RKO (cell line): ENCODE data around the gene FBXL14.
"Not testable (repeated sequence)": the region's sequence is repeated elsewhere in the genome, so short reads cannot be mapped to it uniquely, and the experiment has no call there.

Experiments
- DNase-seq: peaks from one replicate; pipeline ENCODE4 v3.0.0-alpha.2; 2016; ENCODE audit warnings: low spot score

Gene FBXL14

DNA sequence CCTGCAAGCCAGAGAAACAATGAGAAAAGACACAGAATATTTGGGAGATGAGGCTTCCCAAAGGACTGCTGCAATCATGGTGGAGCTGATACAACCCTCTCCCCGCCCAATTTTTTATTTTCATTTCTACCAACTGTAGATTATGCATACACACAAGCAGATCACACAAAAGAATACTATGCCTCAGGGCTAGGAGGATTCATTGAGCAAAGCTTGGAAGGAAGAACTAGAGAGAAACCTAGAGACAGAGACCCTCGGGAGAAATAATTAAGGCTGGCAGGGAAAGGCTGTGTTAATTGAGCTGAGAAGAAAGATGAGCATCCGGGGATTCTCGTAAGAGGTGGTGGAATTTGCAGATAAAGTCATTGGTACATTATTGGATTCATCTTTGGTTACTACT is 24.8 kb upstream of the FBXL14 start:
- no peak for DNase-seq

DNA sequence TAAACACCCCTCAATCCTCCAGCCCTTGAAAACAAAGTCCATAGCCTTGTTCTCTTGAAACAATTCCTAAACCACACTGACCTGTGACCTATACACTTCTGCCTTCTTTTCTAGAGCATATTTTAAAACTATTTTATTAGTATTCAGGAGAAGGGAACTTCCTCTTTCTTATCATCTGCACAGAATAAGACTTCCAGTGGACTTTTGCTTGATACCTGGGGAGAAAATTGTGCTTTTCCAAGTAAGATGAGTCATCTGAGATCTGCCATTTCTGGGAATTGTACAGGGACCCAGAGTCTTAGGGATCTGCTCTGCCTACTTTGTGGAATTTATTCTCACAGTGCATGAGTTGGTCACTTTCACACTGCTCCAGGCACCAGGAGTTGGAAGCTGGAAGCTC is 24.1 kb upstream of the FBXL14 start:
- DNase-seq = no peak

DNA sequence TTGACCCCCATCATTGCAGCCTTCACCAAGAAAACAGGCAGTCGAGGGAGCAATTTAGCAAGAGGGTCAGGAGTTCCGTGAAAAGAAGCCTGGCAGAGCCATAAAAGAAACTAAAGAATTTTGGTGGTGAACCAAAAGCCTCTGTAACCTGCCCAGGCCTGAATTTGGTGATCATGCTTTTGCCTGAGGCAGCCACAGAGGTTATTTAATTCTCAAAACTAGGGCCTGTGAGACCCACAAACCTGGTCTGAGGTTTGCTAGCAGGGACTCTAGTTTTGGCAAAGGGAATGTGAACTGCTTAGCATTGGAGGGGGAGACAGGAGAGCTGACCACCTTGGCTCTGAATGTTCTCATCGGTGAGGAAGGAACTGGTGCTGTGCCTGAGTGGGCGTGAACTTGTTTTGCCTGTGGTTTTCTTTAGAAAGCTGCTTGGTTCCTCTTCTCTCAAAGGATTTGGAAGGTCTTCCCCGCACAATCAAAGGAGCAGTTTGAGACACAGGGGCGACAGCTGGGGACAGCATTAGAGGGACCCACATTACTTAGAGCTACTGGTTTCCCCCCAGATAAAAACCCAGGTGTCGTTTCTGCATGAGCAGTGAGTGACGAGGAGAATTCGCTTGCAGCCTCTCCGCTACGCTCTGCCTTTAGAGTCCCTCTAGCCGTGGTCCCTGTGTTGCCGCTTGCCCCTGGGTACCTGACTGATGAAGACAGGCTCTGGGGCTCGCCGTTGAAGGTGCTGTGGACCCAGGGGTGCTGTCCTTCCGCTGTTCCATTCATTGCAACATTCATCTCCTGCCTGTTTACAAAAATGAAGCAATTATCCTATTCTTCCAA is 22.1 kb upstream of the FBXL14 start:
- no peak for DNase-seq

DNA sequence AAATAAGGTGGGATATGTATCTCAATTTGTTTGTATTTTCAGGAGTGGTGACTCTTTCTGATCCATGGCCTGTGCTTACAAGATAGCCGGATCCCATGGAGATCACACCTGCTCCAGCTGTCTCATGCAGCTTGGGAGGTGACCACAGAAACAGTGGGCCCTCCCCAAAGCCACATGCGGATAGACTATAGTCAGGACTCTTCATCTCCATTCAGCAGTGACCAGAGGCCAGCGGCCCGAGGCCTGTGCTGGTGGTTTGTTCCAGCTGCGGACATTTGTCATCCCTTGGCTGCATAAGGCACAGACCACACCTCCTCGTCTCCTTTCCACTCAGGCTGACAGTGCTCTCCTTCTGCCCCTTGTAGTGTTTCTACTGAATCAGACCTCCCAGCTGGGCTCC is 20.0 kb upstream of the FBXL14 start:
- no peak for DNase-seq

DNA sequence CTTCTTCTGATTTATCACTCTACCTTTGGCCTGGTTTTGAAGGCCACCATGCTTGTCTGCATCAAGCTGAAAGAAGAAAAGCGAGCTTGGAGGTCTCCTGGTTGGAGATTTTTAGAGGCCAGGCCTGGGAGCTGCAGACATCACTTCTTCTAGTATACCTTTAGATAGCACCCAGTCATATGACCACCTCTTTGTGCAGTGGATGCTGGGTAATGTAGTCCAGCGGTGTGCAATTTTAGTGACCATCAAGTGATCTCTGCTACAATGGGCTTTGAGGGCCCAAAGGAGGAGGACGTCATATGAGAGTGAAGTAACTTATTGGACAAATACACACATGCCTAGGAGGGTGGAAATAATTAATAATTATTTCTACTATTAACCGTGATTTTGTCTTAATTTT is 19.5 kb upstream of the FBXL14 start:
- no peak for DNase-seq

DNA sequence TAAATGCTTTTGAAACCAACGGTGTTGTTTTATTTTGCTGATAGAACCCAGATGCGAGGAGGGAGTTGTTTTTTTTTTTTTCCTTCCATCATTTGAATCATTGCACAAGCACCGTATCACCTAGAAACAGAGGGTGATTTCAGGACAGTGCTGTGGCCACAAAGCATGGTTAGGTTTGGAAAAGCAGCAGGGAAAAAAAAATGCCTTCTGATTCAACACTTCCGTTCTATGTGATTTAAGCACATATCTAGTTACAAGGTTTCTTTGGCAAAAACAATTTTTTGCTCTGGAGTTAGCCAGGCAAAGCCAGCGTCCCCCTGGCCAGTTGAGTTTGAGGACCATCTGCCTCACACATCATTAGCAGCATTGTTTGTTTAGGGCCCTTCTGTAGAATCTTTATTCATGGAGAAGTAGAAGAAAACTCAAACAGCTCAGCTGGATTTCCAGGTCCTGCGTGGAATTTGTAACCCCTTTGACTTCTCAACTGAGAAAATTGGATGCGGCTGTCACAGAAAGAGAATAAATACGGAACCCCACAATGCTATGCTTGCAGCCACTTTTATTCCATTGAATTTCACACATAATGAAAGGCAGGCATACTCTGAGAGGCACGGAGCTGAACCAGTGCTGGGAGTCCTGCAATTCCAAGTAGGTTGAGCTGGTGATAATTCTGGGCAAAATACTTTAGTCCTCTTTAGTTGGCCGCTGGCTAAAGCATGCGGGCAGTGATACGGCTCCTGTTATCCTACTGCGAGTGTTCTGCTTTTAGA is 17.6 kb upstream of the FBXL14 start:
- DNase-seq = no peak

DNA sequence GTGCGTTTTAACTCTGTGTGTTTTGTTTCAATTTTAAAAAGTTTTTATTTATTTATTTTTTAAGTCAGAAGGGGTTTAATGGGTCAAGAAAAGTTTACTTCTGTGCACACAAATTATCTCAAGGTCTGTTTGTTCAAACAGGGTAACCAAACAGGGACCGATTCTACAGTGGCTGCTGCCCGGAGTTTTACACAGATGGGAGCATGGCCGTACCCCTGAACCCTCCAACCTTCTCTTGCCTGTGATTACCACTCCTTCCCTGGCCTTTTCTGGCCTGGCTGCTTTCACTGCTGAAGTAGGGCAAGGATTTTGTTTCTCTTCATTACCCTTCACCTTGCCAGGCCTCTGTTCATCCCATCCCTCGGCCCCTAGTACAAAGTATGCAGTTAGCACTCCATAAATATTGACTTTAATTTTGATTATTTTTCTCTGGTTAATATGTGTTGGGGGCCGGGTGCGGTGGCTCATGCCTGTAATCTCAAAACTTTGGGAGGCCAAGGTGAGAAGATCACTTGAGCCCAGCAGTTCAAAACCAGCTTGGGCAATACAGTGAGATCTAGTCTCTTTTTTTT is 15.8 kb upstream of the FBXL14 start:
- DNase-seq = no peak

DNA sequence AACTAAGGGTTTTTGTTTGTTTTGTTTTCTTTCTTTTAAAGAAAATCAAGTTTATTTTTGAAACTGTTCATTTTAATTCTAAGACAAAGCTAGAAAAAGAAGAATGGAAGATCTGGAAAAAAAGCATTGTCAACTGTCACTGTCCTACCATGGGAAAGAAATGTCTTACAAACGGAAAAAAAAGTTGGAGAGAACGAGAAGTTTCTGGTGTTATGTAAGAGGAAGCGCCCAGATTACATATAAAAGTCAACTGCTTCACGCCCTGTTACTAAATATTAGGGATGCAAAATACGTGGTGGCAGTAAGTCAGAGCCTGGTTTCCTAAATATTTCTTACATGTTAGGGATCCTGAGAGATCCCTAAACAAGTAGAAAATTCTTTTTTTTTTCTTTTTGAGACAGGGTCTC is 14.3 kb upstream of the FBXL14 start:
- DNase-seq = no peak

DNA sequence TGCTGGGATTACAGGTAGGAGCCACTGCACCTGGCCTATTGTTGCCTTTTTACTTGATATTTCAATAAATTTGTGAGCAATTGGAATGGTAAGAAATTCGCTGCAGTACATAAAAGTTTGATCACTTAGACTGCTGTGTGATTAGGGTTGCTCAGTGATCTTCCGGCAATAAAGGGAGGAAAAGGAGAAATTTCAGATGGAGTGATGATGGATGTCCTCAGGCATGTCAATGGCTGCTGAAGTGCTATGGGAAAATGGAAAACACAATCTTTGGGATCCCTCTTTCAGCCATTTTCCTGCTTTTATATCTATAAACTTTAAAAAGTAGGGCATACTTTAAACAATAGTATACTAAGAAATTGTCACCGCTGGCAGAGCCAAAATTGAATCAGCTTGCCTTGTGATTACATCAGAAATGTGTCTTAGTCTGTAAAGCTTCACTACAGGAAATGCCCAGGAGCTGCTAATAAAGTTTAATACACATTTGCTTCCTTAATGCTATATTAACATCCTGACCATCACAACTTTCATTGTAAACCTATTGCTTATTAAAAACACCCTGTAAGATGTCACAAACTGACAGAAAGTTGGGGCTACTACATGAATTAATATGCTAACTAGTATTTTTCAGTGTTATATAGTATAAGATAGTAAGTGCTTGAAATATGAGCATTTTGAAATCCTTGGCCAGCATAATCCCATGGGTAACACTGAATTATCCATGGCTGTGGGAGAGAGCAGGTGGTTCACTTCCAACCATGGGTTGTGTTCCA is 13.7 kb upstream of the FBXL14 start:
- peak; percentile 49 for DNase-seq

DNA sequence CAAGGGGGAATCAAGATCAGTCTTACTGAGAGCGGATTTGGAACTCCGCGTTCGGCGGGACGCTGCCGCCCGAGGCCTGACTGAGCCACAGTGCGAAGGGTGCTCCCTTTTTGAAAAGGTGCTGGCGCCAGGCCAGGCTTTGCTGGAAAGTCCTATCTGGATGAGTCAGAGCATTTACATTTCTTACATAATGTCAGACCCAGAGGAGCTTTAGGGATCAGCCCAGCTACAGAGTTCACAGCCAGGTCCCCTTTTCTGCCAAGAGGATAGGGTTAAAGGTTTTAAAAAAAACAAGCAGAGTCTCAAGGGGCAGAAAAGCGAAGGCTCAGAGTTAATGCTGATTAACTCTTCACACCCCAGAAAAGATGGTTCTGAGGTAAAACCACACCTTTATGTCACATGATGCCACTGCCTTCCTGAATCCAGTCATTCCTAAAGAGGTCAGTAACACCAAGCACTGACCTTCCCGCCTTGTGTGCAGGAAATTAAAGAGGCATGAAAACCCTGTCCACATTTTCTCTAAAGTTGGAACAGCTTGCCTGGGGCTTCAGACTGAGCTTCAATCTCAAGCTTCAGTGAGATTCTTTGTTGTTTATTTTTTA is 11.7 kb upstream of the FBXL14 start:
- peak; percentile 89 for DNase-seq

DNA sequence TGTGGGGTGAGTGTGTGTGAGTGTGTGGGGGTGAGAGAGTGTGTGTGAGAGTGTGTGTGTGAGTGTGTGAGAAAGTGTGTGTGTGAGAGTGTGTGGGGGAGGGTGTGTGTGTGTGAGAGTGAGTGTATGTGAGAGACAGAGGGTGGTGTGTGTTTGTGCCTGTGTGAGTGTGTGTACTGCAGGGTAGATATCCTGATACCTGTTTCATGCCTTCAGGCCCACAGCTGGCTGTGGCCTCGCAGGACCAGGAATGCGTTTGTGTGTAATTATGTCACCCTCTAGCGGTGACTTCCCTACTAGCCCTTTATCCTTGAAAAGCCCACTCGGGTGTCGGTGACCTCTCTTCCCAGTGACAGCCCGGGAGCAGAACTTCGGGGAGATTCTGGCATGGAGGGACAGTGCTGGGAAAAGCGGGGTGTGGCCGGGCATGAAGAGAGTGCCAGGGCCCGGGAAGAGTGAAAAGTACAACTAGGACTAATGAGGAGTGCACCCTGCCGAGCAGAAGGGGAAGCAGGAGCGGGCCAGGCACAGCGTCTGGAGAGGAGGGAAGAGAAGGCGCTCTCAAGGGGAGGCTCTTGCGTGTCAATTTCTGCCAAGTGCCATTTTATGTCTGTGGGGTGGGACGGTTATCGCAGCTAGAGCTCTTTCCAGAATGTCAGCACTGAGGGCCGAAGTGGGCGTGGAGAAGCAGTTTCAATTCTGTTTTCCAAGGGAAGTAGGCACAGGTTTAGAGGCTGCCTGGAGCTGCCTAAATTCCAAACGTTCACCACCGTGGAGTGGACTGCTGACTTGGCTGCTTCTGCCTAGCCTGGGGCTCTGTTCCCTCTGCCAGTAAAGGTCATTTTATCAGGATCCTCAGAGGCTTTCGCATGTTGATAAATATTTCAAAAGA is 11.0 kb upstream of the FBXL14 start:
- peak; percentile 83 for DNase-seq

DNA sequence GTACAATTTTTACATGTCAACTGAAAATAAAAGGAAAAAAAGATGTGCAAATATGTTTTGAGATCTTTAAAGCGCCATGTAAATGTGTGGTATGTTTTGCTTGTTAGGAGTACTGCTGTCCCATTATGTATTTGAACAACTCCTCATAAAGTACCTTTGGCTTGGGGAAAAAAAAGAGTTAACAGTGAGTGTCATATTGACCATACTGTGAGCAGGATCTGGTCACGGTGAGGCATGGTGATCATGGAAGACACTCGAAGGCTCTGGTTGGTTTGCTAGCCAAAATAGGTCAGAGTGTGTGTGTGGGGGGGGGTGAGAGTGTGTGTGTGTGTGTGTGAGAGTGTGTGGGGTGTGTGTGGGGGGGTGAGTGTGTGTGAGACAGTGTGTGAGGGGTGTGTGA is 10.1 kb upstream of the FBXL14 start:
- no peak for DNase-seq

DNA sequence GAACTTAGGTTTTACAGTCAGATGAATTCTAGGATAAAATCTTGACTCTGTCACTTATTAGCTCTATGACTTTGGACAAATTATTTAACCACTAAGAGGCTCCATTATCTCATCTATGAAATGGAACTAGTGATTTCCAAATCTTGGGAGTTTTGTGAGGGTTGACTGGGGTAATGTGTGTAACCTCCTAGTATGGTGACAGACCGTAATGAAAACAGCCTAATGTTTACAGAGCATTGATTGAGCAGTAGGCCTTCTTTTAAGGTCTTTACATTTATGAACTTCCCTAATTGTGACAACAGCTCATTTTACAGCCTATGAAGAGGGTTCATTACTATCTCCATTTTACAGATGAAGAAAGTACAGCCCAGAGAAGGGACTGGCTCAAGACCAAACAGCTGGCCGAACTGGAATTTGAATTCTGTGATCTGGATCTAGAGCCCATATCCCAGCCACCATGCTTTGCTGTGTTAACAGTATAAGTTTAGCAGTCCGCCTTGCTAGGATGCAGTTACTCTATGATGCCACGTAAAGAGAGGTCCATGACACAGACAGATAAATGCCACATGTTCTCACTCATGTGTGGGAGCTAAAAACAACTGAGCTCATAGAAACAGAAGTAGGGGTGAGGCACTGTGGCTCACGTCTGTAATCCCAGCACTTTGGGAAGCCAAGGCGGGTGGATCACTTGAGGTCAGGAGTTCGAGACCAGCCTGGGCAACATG is 9.1 kb upstream of the FBXL14 start:
- DNase-seq = no peak

DNA sequence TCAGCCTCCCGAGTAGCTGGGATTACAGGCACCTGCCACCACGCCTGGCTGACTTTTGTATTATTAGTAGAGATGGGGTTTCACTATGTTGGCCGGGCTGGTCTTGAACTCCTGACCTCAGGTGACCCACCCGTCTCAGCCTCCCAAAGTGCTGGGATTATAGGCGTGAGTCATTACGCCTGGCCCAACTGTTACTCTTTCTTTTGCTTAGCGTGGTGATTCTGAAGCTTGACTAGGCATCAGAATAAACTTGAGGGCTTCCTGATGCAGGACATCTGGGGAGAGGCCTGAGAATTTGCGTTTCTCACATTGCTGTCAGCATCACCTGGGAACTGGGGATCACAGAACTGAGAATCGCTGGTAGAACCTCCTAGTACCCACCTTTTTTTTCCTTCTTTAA is 8.3 kb upstream of the FBXL14 start:
- DNase-seq = not testable (repeated sequence)

DNA sequence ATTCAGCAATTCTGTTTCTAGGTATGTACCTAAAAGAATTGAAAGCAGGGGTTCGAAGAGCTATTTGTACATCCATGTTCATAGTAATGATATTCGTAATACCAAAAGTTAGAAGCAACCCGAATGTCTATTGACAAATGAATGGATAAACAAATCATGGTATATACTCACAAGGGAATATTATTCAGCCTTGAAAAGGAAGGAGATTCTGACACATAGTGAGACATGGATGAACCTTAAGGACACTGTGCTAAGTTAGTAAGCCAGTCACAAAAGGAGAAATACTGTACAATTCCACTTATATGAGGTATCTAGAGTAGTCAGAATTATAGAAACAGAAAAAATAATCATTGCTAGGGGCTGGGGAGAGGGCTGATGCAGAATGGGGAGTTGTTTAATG is 4.4 kb upstream of the FBXL14 start:
- DNase-seq = no peak

DNA sequence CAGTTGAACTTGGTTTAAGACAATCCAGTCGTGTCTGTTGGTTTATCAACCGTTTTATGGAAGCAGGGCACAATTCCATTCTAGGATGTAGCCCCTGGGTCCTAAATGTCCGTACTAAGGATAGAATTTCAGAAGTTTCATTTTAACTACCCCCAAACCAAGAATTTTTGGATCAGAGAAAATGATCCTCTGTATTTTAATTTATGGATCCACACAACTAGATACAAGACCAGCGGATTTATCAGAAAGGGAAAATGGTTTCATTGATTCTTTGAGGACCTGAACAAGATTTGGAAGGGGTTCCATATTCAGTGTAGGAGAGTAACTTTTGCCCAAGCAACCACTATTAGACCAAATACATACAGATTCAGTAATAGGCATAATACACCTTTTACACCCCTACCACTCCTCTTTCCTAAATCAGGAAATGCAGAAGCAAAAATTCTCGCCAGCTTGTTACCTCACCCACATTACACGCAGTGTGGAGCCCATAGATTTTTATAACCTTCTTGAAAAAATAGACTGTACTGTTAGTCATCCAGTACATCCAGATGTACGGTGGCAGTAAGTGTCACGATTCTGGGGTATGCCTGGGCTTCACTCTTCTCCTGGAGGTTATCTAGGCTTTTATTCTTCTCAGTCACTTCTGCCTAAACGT is 1.4 kb upstream of the FBXL14 start:
- DNase-seq = no peak

DNA sequence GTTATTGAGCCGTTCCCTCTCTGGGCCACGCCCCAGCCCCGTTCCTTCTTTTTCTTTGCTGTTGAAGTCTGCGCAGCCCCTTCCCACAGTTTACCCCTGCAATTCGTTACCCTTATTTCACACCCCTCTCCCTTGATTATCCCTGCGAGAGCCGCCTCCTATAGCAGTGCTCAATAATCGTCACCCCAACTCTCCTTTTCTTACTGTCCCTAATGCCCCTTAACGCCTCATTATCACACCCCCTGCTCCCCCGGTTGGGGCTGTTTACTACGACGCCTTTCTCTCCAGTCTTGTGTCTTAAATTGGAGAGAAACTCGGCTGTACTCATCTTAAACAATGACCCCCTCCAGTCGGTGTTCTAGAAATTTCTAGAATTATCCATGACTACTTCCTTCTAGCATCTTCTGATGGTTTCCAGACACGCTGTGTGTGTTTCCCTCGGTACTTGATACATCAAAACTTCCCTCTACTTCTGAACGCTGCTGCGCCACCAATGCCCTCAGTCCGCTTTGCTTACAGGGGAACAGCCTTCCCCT is 713 bp upstream of the FBXL14 start:
- no peak for DNase-seq

DNA sequence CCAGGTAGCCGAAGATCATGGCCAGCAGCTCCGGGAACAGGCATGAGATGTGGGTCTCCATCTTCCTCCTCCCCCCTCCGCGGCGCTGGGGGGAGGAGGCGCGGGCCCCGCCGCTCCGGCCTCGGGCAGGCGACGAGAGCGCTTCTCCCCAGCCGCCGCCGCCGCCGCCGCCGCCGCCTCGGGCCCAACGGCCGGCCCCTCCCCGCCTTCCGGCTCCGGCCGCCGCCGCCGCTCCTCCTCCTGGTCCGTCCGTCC is 448 bp downstream of the FBXL14 start:
- no peak for DNase-seq

DNA sequence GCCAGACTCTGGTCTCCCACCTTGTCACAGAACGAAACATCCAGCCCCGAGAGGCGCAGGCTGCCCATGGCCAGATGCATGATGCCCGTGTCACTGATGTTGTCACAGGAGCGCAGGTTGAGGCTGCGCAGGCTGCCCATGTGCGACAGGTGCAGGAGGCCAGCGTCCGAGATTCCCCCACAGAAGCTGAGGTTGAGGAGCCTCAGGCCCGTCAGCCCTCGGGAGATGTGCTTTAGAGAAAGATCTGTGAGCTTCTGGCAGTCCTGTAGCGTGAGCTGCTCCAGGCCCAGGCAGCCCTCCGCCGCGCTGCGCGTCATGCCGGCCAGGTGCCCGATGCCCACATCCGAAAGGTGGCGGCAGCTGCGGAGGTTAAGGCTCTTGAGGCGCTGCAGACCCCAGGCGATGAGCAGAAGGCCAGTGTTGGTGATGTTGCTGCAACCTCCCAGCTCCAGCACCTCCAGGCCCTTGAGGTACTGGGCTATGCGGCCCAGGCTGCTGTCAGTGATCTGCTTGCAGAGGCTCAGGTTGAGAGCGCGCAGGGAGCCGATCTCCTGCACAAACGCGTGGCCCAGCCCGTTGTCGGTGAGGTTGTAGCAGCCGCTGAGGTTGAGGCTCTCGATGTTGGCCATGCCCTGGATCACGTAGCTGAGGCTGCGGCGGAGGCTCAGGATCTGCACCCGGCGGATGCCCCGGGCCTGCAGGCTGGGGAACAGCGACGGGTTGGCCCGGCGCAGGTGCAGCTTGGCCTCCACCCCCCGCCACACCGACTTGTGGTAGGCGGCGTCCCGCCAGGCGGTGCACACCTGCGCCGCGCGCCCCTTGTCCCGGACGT is 991 bp downstream of the FBXL14 start:
- peak; percentile 49 for DNase-seq
